H9 (cell line): Measurements from ENCODE around the gene PGS1. TPM values are rescaled to one million over a fixed set of nuclear protein-coding genes. Genes with fewer than 3 reads are reported as not detected.

ENCODE experiments used
- DNase-seq: peaks from one replicate; pipeline ENCODE4 v3.0.0-alpha.2; 2017
- H2AFZ ChIP-seq: one replicate; pipeline ENCODE4 v1.6.1; 2013; ENCODE audit warnings: mild to moderate bottlenecking, low read length, control low read depth, moderate library complexity
- H2AK5ac ChIP-seq: 2 replicates; pipeline ENCODE4 v1.6.1; 2013; ENCODE audit warnings: low read length, control low read depth, mixed read lengths; ENCODE audit not compliant: insufficient read length
- H2BK120ac ChIP-seq: one replicate; pipeline ENCODE4 v1.6.1; 2013; ENCODE audit warnings: low read depth, mild to moderate bottlenecking, low read length, control low read depth, inconsistent platforms; ENCODE audit not compliant: poor library complexity, severe bottlenecking
- H2BK12ac ChIP-seq: 2 replicates; pipeline ENCODE4 v1.6.1; 2013; ENCODE audit warnings: low read length, control low read depth, mixed read lengths, low read depth; ENCODE audit not compliant: insufficient read length
- H2BK15ac ChIP-seq: 2 replicates; pipeline ENCODE4 v1.6.1; 2013; ENCODE audit warnings: low read depth, low read length, control low read depth
- H2BK20ac ChIP-seq: one replicate; pipeline ENCODE4 v1.6.1; 2013; ENCODE audit warnings: low read depth, mild to moderate bottlenecking, low read length, control low read depth, inconsistent platforms; ENCODE audit not compliant: poor library complexity, severe bottlenecking
- H2BK5ac ChIP-seq: 2 replicates; pipeline ENCODE4 v1.6.1; 2013; ENCODE audit warnings: low read length, control low read depth, mixed read lengths; ENCODE audit not compliant: insufficient read length
- H3K14ac ChIP-seq: 2 replicates; pipeline ENCODE4 v1.6.1; 2013; ENCODE audit warnings: low read length, control low read depth; ENCODE audit not compliant: insufficient read depth
- H3K18ac ChIP-seq: 2 replicates; pipeline ENCODE4 v1.6.1; 2013; ENCODE audit warnings: low read depth, mild to moderate bottlenecking, mixed read lengths, low read length, control low read depth; ENCODE audit not compliant: insufficient read length
- H3K23ac ChIP-seq: 2 replicates; pipeline ENCODE4 v1.6.1; 2013; ENCODE audit warnings: low read length, control low read depth, mixed read lengths, low read depth; ENCODE audit not compliant: insufficient read length
- H3K23me2 ChIP-seq: 2 replicates; pipeline ENCODE4 v1.6.1; 2013; ENCODE audit warnings: low read depth, mild to moderate bottlenecking, mixed read lengths, low read length, control low read depth; ENCODE audit not compliant: insufficient read length, poor library complexity, severe bottlenecking
- H3K27ac ChIP-seq: 2 replicates; pipeline ENCODE4 v1.5.1; 2013; ENCODE audit warnings: low read length, control low read depth, mixed read lengths, low read depth; ENCODE audit not compliant: insufficient read length
- H3K27me3 ChIP-seq: 2 replicates; pipeline ENCODE4 v1.6.1; 2013; ENCODE audit warnings: low read length, control low read depth, inconsistent platforms; ENCODE audit not compliant: insufficient read depth
- H3K4ac ChIP-seq: 2 replicates; pipeline ENCODE4 v1.6.1; 2013; ENCODE audit warnings: low read depth, mild to moderate bottlenecking, control low read depth, inconsistent platforms, low read length, moderate library complexity
- H3K4me1 ChIP-seq: 2 replicates; pipeline ENCODE4 v1.6.1; 2013; ENCODE audit warnings: low read length, control low read depth, inconsistent platforms; ENCODE audit not compliant: insufficient read depth
- H3K4me2 ChIP-seq: 2 replicates; pipeline ENCODE4 v1.6.1; 2013; ENCODE audit warnings: low read length, control low read depth, mixed read lengths; ENCODE audit not compliant: insufficient read length, insufficient read depth
- H3K56ac ChIP-seq: 2 replicates; pipeline ENCODE4 v1.6.1; 2013; ENCODE audit warnings: low read depth, mild to moderate bottlenecking, mixed read lengths, low read length, control low read depth; ENCODE audit not compliant: insufficient read length
- H3K79me1 ChIP-seq: 2 replicates; pipeline ENCODE4 v1.6.1; 2013; ENCODE audit warnings: low read depth, mild to moderate bottlenecking, moderate library complexity, low read length, control low read depth, inconsistent platforms; ENCODE audit not compliant: insufficient read depth, poor library complexity, severe bottlenecking
- H3K79me2 ChIP-seq: 2 replicates; pipeline ENCODE4 v1.6.1; 2013; ENCODE audit warnings: low read length, control low read depth, inconsistent platforms; ENCODE audit not compliant: insufficient read depth
- H3K9ac ChIP-seq: 2 replicates; pipeline ENCODE4 v1.6.1; 2013; ENCODE audit warnings: low read length, control low read depth, mixed read lengths; ENCODE audit not compliant: insufficient read length; ENCODE audit errors: extremely low read depth
- H3K9me3 ChIP-seq: one replicate; pipeline ENCODE4 v1.6.1; 2013; ENCODE audit warnings: low read depth, low read length, inconsistent platforms; ENCODE audit not compliant: control insufficient read depth
- H3T11ph ChIP-seq: one replicate; pipeline ENCODE4 v1.6.1; 2013; ENCODE audit warnings: mild to moderate bottlenecking, low read length, control low read depth, inconsistent platforms
- H4K20me1 ChIP-seq: one replicate; pipeline ENCODE4 v1.6.1; 2013; ENCODE audit not compliant: control insufficient read depth, insufficient read length, insufficient read depth
- H4K5ac ChIP-seq: 2 replicates; pipeline ENCODE4 v1.6.1; 2013; ENCODE audit warnings: low read depth, mild to moderate bottlenecking, mixed read lengths, low read length, control low read depth; ENCODE audit not compliant: insufficient read length
- H4K8ac ChIP-seq: replicated peaks from 2 replicates; pipeline ENCODE4 v1.6.1; 2013; ENCODE audit warnings: low read length, control low read depth, mixed read lengths, low read depth; ENCODE audit not compliant: insufficient read length
- H4K91ac ChIP-seq: 2 replicates; pipeline ENCODE4 v1.6.1; 2013; ENCODE audit warnings: low read depth, mild to moderate bottlenecking, moderate library complexity, mixed read lengths, low read length, control low read depth; ENCODE audit not compliant: insufficient read length
- H3K27ac Mint-ChIP-seq, 3 experiments: 2 replicates in 2 of 3; 3 replicates in 1 of 3; pipeline ENCODE4 v1.8.0; 2020 to 2021; ENCODE audit warnings: mixed read lengths in 3 of 3, mild to moderate bottlenecking in 1 of 3, moderate library complexity in 1 of 3
- H3K27me3 Mint-ChIP-seq: 2 replicates; pipeline ENCODE4 v1.8.0; 2021; ENCODE audit warnings: low read depth, mild to moderate bottlenecking, moderate library complexity, mixed read lengths
- H3K36me3 Mint-ChIP-seq, 3 experiments: 2 replicates in 2 of 3; 3 replicates in 1 of 3; pipeline ENCODE4 v1.8.0; 2020 to 2021; ENCODE audit warnings: low read depth in 3 of 3, mixed read lengths in 3 of 3; ENCODE audit not compliant: insufficient read depth in 1 of 3
- H3K4me1 Mint-ChIP-seq, 2 experiments: 2 replicates each; pipeline ENCODE4 v1.8.0; 2020; ENCODE audit warnings: mixed read lengths in 2 of 2
- H3K4me3 Mint-ChIP-seq, 2 experiments: 2 replicates in 1 of 2; 3 replicates in 1 of 2; pipeline ENCODE4 v1.8.0; 2020 to 2021; ENCODE audit warnings: mild to moderate bottlenecking in 2 of 2, mixed read lengths in 2 of 2, moderate library complexity in 1 of 2
- H3K9me3 Mint-ChIP-seq, 2 experiments: 2 replicates in 1 of 2; 3 replicates in 1 of 2; pipeline ENCODE4 v1.8.0; 2020; ENCODE audit warnings: mild to moderate bottlenecking in 2 of 2, mixed read lengths in 2 of 2, moderate library complexity in 1 of 2
- CTCF ChIP-seq: fragments of 200-600 bp; sonication (generic); conservative IDR thresholded peaks from 3 replicates; pipeline ENCODE4 v1.8.0; 2021; ENCODE audit warnings: antibody characterized with exemption, mild to moderate bottlenecking
- WGBS: extraction: QIAGEN DNeasy Blood & Tissue Kit; methylation state at CpG from one replicate; pipeline ENCODE4 v1.1.7; 2013; ENCODE audit warnings: missing lambda C conversion rate, low lambda C conversion rate, mixed read lengths; ENCODE audit not compliant: insufficient read length; ENCODE audit errors: extremely low coverage; 5-methylcytosine and 5-hydroxymethylcytosine counted together
- total RNA-seq: library from RNA; stranded (reverse); gene quantifications from 2 replicates; pipeline ENCODE4 v1.2.1, GENCODE V29; 2021

PGS1 gene
- total RNA-seq, 1 experiment from 2014 or later, result 45.7 TPM

DNA sequence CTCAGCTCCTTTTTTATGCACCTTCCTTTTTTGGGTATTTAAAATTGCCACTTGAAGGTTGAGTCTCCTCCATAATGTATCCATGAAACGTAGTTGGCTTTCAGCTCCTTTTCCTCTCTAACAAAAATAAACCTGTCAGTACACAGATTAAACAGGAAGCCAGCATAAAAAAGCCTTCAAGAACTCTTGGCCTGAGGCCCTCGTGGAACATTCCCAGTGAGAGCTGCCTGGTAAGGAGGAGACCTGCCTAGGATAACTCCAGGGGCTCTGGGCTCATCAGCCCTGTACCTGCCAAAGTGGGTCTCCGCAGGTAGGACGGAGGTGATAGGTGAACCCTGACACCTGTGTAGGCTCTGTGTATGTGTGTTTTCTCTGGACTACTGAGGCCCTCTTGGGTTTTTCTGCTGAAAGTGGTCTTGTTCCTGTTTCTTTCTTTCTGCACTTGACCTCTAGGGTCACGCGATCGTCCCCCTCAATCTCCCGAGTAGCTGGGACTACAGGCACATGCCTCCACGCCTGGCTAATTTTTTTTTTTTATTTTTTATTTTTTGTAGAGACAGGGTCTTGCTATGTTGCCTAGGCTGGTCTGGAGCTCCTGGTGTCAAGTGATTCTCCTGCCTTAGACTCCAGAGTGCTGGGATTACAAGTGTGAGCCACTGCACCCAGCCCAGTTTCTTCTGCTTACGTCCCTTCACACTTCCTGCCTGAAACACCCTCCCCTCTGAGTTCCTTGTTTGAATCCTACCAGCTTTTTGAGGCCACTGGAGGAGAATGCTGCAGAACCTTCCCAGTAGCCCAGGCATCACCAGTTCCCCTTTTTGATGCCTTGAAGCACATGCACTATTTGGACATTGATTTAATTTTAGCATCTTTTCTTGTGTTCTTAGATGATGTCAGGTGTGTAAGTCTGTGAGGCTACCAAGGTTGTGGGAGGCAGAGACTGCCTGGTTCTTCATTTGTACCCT lies 9.8 kb downstream of the PGS1 start:
- Histone ChIP-seq H4K91ac (no peak overlapping the region), H2BK120ac (no peak overlapping the region), H3K27me3 (no peaks in the 10 kb centered on the region), H4K8ac (no peak overlapping the region), H3K79me1 (peaks cover 20% of the 10 kb centered on the region), H3K14ac (no peak overlapping the region), H4K20me1 (no peaks in the 10 kb centered on the region), H3K4me2 (no peak overlapping the region), H4K5ac (no peak overlapping the region), H3K23ac (no peak overlapping the region), H3K4me1 (peaks cover 12% of the 10 kb centered on the region), H3T11ph (no peak overlapping the region), H3K27ac (no peak overlapping the region), H2AK5ac (no peak overlapping the region), H2BK20ac (no peak overlapping the region), H3K79me2 (peaks cover 61% of the 10 kb centered on the region), H2BK15ac (no peak overlapping the region), H2BK5ac (no peak overlapping the region), H3K56ac (no peak overlapping the region), H3K18ac (no peak overlapping the region), H3K4ac (no peak overlapping the region), H2BK12ac (no peak overlapping the region), H2AFZ (no peak overlapping the region), H3K9me3 (no peaks in the 10 kb centered on the region), H3K9ac (no peak overlapping the region), H3K23me2 (no peaks in the 10 kb centered on the region)
- no CpG with 5 or more reads among the region's 10 CpGs for WGBS
- peaks cover 44 to 55% of the 10 kb centered on the region in 2 experiments for H3K4me1 Mint-ChIP-seq
- DNase-seq, result no peak
- TF ChIP-seq CTCF, result no peak
- peaks cover 9 to 22% (median 17%) of the 10 kb centered on the region in 3 experiments; a peak in 6 of 7 replicates for H3K36me3 Mint-ChIP-seq
- H3K9me3 Mint-ChIP-seq, result no peaks in the 10 kb centered on the region
- H3K27ac Mint-ChIP-seq, result peak overlapping the region in 2 of 3 experiments; percentile 52 to 88; a peak in 4 of 7 replicates
- H3K27me3 Mint-ChIP-seq, result no peaks in the 10 kb centered on the region
- H3K4me3 Mint-ChIP-seq, result no peak overlapping the region
